Measurements from ENCODE around the gene SH3GL3.

- TF ChIP-seq CTCF (IDR thresholded peaks at IDR 0.05) (no peak), ZFX (IDR thresholded peaks at IDR 0.05; ENCODE audit: borderline replicate concordance) (no peak)
These were observed 56.6 kb downstream of the SH3GL3 start for GRCh38 chr15:83503595-83504364.

Measured in 22Rv1 (cell line).